Hepatocyte (in vitro differentiated cells): ENCODE data around the gene C3orf20. TPM values are rescaled to one million over a fixed set of nuclear protein-coding genes. Genes with fewer than 3 reads are reported as not detected.

Source experiments
- DNase-seq: peaks from one replicate; pipeline ENCODE4 v3.0.0-alpha.2; 2016; ENCODE audit warnings: low spot score
- H2AFZ ChIP-seq: fragments of 200-600 bp; sonication (generic); 2 replicates; pipeline ENCODE4 v1.6.0; 2016; ENCODE audit warnings: antibody characterized with exemption, mild to moderate bottlenecking
- H3K27ac ChIP-seq: fragments of 200-600 bp; sonication (generic); 2 replicates; pipeline ENCODE4 v1.5.1; 2016; ENCODE audit warnings: mild to moderate bottlenecking
- H3K27me3 ChIP-seq: fragments of 200-600 bp; sonication (generic); 2 replicates; pipeline ENCODE4 v1.6.1; 2016
- H3K36me3 ChIP-seq: fragments of 200-600 bp; sonication (generic); replicated peaks from 2 replicates; pipeline ENCODE4 v1.5.1; 2016; ENCODE audit warnings: low read depth; ENCODE audit not compliant: insufficient read depth
- H3K4me1 ChIP-seq: fragments of 200-600 bp; sonication (generic); 2 replicates; pipeline ENCODE4 v1.5.1; 2016; ENCODE audit warnings: mild to moderate bottlenecking, moderate library complexity; ENCODE audit not compliant: insufficient read depth
- H3K4me2 ChIP-seq: fragments of 200-600 bp; sonication (generic); 2 replicates; pipeline ENCODE4 v1.6.0; 2016
- H3K4me3 ChIP-seq: fragments of 200-600 bp; sonication (generic); 2 replicates; pipeline ENCODE4 v1.5.1; 2016; ENCODE audit warnings: mild to moderate bottlenecking
- H3K79me2 ChIP-seq: fragments of 200-600 bp; sonication (generic); 2 replicates; pipeline ENCODE4 v1.6.0; 2017; ENCODE audit warnings: mild to moderate bottlenecking
- H3K9me2 ChIP-seq: fragments of 200-600 bp; sonication (generic); replicated peaks from 2 replicates; pipeline ENCODE4 v1.6.0; 2017; ENCODE audit warnings: mild to moderate bottlenecking; ENCODE audit not compliant: insufficient read depth
- H3K9me3 ChIP-seq: fragments of 200-600 bp; sonication (generic); 2 replicates; pipeline ENCODE4 v1.5.1; 2016; ENCODE audit warnings: low read depth, mild to moderate bottlenecking
- H4K20me1 ChIP-seq: fragments of 200-600 bp; sonication (generic); 2 replicates; pipeline ENCODE4 v1.6.0; 2016; ENCODE audit warnings: mild to moderate bottlenecking; ENCODE audit not compliant: insufficient read depth, poor library complexity, severe bottlenecking
- EZH2 ChIP-seq: fragments of 200-600 bp; sonication (generic); IDR thresholded peaks from 2 replicates; pipeline ENCODE4 v1.6.1; 2016; ENCODE audit warnings: antibody characterized with exemption, mild to moderate bottlenecking, borderline replicate concordance
- EZH2phosphoT487 ChIP-seq: fragments of 200-600 bp; sonication (generic); IDR thresholded peaks from one replicate; pipeline ENCODE4 v1.6.1; 2018; ENCODE audit warnings: antibody characterized with exemption, mild to moderate bottlenecking, low read depth, moderate library complexity; ENCODE audit not compliant: unreplicated experiment, severe bottlenecking
- WGBS: methylation state at CpG from one replicate; pipeline ENCODE4 v1.1.6; 2016; ENCODE audit warnings: low lambda C conversion rate; ENCODE audit errors: missing lambda C conversion rate; 5-methylcytosine and 5-hydroxymethylcytosine counted together
- polyA plus RNA-seq: library from polyadenylated mRNA; unstranded; fragments of >200 nt; fragmentation: Nextera tagmentation; extraction: Ambion mirVana; gene quantifications from 2 replicates; pipeline ENCODE4 v1.2.1, GENCODE V29; 2016
- total RNA-seq: library from RNA; depleted of rRNA; stranded (reverse); fragments of >200 nt; gene quantifications from 2 replicates; pipeline ENCODE4 v1.2.3, GENCODE V29; 2014
- TF ChIP-seq, protein P1 (sequence below): fragments of 200-600 bp; sonication (generic); IDR thresholded peaks from 2 replicates; pipeline ENCODE4 v1.5.1; 2016; ENCODE audit warnings: antibody characterized with exemption, mild to moderate bottlenecking; ENCODE audit not compliant: poor library complexity

C3orf20 gene
- total and polyA plus RNA-seq, 2 experiments from 2014 or later, result 0.07 TPM; not detected in 1

DNA sequence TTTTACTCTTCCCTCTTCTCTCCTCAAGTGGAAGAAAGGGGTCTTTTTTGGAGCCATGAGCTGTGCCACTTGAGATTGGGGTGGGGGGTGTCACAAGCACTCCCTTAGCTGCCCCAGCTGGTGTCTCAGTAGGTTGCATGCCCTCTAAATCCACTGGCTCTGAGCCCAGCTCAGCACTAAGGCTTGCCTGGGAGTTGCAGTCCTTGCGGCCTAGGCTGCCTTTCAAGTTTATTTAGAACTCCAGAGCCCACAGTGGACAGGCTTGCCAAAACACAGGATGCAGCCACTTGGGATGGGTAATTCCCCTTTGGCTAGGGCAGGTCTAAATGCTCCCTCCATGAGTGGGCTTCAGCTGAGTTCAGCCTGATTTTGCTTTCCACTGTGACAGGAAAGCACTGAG is 24.7 kb downstream of the C3orf20 start:
- no peak overlapping the region for H3K4me3 ChIP-seq
- no peaks in the 10 kb centered on the region for H3K4me1 ChIP-seq
- DNase-seq, result no peak
- no peaks in the 10 kb centered on the region for H3K36me3 ChIP-seq
- no peak overlapping the region for H3K4me2 ChIP-seq
- no peaks in the 10 kb centered on the region for H3K9me3 ChIP-seq
- 68% methylated on average over 1 of the region's 1 CpG for WGBS
- no peaks in the 10 kb centered on the region for H3K79me2 ChIP-seq
- TF ChIP-seq EZH2 (no peak), EZH2phosphoT487 (no peak)
- TF ChIP-seq, protein P1, sequence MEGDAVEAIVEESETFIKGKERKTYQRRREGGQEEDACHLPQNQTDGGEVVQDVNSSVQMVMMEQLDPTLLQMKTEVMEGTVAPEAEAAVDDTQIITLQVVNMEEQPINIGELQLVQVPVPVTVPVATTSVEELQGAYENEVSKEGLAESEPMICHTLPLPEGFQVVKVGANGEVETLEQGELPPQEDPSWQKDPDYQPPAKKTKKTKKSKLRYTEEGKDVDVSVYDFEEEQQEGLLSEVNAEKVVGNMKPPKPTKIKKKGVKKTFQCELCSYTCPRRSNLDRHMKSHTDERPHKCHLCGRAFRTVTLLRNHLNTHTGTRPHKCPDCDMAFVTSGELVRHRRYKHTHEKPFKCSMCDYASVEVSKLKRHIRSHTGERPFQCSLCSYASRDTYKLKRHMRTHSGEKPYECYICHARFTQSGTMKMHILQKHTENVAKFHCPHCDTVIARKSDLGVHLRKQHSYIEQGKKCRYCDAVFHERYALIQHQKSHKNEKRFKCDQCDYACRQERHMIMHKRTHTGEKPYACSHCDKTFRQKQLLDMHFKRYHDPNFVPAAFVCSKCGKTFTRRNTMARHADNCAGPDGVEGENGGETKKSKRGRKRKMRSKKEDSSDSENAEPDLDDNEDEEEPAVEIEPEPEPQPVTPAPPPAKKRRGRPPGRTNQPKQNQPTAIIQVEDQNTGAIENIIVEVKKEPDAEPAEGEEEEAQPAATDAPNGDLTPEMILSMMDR, result no peak
- no peak overlapping the region for H3K27ac ChIP-seq
- H3K27me3 ChIP-seq, result no peaks in the 10 kb centered on the region
- H3K9me2 ChIP-seq, result no peaks in the 10 kb centered on the region
- H2AFZ ChIP-seq, result no peak overlapping the region
- no peaks in the 10 kb centered on the region for H4K20me1 ChIP-seq

GRCh38 chr3:14700891-14701290 is 25.9 kb downstream of the C3orf20 start:
- Histone ChIP-seq H4K20me1 (no peaks in the 10 kb centered on the region), H2AFZ (no peak overlapping the region), H3K4me1 (no peaks in the 10 kb centered on the region), H3K4me2 (no peak overlapping the region), H3K27me3 (no peaks in the 10 kb centered on the region), H3K9me3 (no peaks in the 10 kb centered on the region), H3K9me2 (no peaks in the 10 kb centered on the region), H3K79me2 (no peaks in the 10 kb centered on the region), H3K4me3 (no peak overlapping the region), H3K27ac (no peak overlapping the region), H3K36me3 (no peaks in the 10 kb centered on the region)
- TF ChIP-seq EZH2, result no peak
- TF ChIP-seq EZH2phosphoT487, result no peak
- TF ChIP-seq, protein P1, result no peak
- DNase-seq, result no peak
- 76% methylated on average over 3 of the region's 3 CpGs for WGBS

DNA sequence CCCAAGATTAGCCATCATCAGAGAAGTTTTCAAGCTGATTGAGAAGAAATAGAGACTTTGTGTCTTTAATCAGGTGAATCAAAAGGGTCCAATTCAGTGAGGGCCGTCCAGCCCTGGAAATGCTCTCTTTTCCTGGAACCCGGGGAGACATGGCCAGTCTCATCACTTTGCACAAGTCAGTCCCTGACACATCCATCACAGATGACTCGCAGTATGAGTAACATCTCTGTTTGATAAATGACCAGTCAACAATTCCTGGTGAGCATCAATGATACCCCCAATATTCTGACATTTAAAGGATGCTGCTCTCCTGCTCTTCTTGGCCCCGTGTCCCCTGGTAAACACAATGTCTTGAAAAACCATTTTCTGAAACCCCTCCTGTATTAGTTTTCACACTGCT is 26.7 kb downstream of the C3orf20 start:
- DNase-seq, result no peak
- no peaks in the 10 kb centered on the region for H3K9me3 ChIP-seq
- TF ChIP-seq, protein P1, result no peak
- TF ChIP-seq EZH2, result no peak
- TF ChIP-seq EZH2phosphoT487, result no peak

GRCh38 chr3:14703128-14703750 is 28.3 kb downstream of the C3orf20 start:
- H3K4me2 ChIP-seq, result no peak overlapping the region
- H3K4me3 ChIP-seq, result no peak overlapping the region
- DNase-seq, result no peak
- 92% methylated on average over 9 of the region's 9 CpGs for WGBS
- H3K9me2 ChIP-seq, result no peaks in the 10 kb centered on the region
- H3K4me1 ChIP-seq, result no peaks in the 10 kb centered on the region
- no peaks in the 10 kb centered on the region for H3K27me3 ChIP-seq
- H3K27ac ChIP-seq, result no peak overlapping the region
- H2AFZ ChIP-seq, result no peak overlapping the region
- no peaks in the 10 kb centered on the region for H3K36me3 ChIP-seq
- TF ChIP-seq EZH2, result no peak
- TF ChIP-seq, protein P1, result no peak
- no peak for TF ChIP-seq EZH2phosphoT487
- no peaks in the 10 kb centered on the region for H3K9me3 ChIP-seq
- no peaks in the 10 kb centered on the region for H4K20me1 ChIP-seq
- no peaks in the 10 kb centered on the region for H3K79me2 ChIP-seq

More for the DNA sequence above, 26.7 kb downstream of the C3orf20 start:
- no peaks in the 10 kb centered on the region for H3K36me3 ChIP-seq
- no peak overlapping the region for H2AFZ ChIP-seq
- WGBS, result 80% methylated on average over 4 of the region's 4 CpGs
- H3K4me2 ChIP-seq, result no peak overlapping the region
- H3K27ac ChIP-seq, result no peak overlapping the region
- no peaks in the 10 kb centered on the region for H3K27me3 ChIP-seq
- H3K79me2 ChIP-seq, result no peaks in the 10 kb centered on the region
- no peaks in the 10 kb centered on the region for H3K9me2 ChIP-seq
- H4K20me1 ChIP-seq, result no peaks in the 10 kb centered on the region
- no peaks in the 10 kb centered on the region for H3K4me1 ChIP-seq
- H3K4me3 ChIP-seq, result no peak overlapping the region
